WTC11 (cell line): ENCODE results near the gene SCUBE1.

Experiments used
- CREM ChIP-seq: sonication (generic); formaldehyde crosslinking; IDR thresholded peaks from 2 replicates; pipeline ENCODE4 v1.8.1; 2022; ENCODE audit warnings: mild to moderate bottlenecking, missing genetic modification reagents, moderate library complexity
- CTCF ChIP-seq: fragments of 200-600 bp; IDR thresholded peaks from 2 replicates; pipeline ENCODE4 v1.8.0; 2022; ENCODE audit warnings: antibody characterized with exemption
- E2F4 ChIP-seq: sonication (generic); formaldehyde crosslinking; IDR thresholded peaks from 2 replicates; pipeline ENCODE4 v1.8.1; 2022; ENCODE audit warnings: low read depth, mild to moderate bottlenecking, moderate library complexity, missing genetic modification reagents, borderline replicate concordance
- ELF4 ChIP-seq: sonication (generic); formaldehyde crosslinking; IDR thresholded peaks from 2 replicates; pipeline ENCODE4 v1.8.1; 2022; ENCODE audit warnings: low read depth, mild to moderate bottlenecking, moderate library complexity, missing genetic modification reagents
- FOXK1 ChIP-seq: sonication (generic); formaldehyde crosslinking; IDR thresholded peaks from 2 replicates; pipeline ENCODE4 v1.8.0; 2022; ENCODE audit warnings: mild to moderate bottlenecking, moderate library complexity, missing genetic modification reagents
- JUN ChIP-seq: sonication (generic); formaldehyde crosslinking; IDR thresholded peaks from 2 replicates; pipeline ENCODE4 v1.8.0; 2023; ENCODE audit warnings: mild to moderate bottlenecking, missing genetic modification reagents
- KAT7 ChIP-seq: sonication (generic); formaldehyde crosslinking; IDR thresholded peaks from 2 replicates; pipeline ENCODE4 v1.8.1; 2023; ENCODE audit warnings: missing genetic modification reagents, mild to moderate bottlenecking, borderline replicate concordance
- NFYB ChIP-seq: sonication (generic); formaldehyde crosslinking; conservative IDR thresholded peaks from 2 replicates; pipeline ENCODE4 v1.8.0; 2022; ENCODE audit warnings: low read depth, missing genetic modification reagents
- SP1 ChIP-seq: sonication (generic); formaldehyde crosslinking; conservative IDR thresholded peaks from 2 replicates; pipeline ENCODE4 v1.8.1; 2022; ENCODE audit warnings: missing genetic modification reagents
- TEAD4 ChIP-seq: sonication (generic); formaldehyde crosslinking; IDR thresholded peaks from 2 replicates; pipeline ENCODE4 v1.8.0; 2022; ENCODE audit warnings: mild to moderate bottlenecking, missing genetic modification reagents
- TP53 ChIP-seq: sonication (generic); formaldehyde crosslinking; IDR thresholded peaks from 2 replicates; pipeline ENCODE4 v1.8.1; 2023; ENCODE audit warnings: mild to moderate bottlenecking, missing genetic modification reagents
- ZBTB43 ChIP-seq: sonication (generic); formaldehyde crosslinking; IDR thresholded peaks from 2 replicates; pipeline ENCODE4 v1.8.1; 2023; ENCODE audit warnings: mild to moderate bottlenecking, missing genetic modification reagents

GRCh38 chr22:43222987-43223386, 120.2 kb downstream of the SCUBE1 start:
- TF ChIP-seq TEAD4 (CRISPR knock-in tag) (no peak), CTCF (no peak), E2F4 (no peak), NFYB (CRISPR knock-in tag) (no peak), FOXK1 (CRISPR knock-in tag) (no peak), ZBTB43 (CRISPR knock-in tag) (no peak), CREM (CRISPR knock-in tag) (no peak), KAT7 (CRISPR knock-in tag) (no peak), SP1 (CRISPR knock-in tag) (no peak), JUN (CRISPR knock-in tag) (no peak), ELF4 (CRISPR knock-in tag) (no peak), TP53 (CRISPR knock-in tag) (no peak)
